ENCODE measurements around the gene MYO1G. TPM values are rescaled to one million over a fixed set of nuclear protein-coding genes. Genes with fewer than 3 reads are reported as not detected.

MYO1G gene
- total RNA-seq, 1 experiment from 2014 or later: 0.57 TPM

DNA sequence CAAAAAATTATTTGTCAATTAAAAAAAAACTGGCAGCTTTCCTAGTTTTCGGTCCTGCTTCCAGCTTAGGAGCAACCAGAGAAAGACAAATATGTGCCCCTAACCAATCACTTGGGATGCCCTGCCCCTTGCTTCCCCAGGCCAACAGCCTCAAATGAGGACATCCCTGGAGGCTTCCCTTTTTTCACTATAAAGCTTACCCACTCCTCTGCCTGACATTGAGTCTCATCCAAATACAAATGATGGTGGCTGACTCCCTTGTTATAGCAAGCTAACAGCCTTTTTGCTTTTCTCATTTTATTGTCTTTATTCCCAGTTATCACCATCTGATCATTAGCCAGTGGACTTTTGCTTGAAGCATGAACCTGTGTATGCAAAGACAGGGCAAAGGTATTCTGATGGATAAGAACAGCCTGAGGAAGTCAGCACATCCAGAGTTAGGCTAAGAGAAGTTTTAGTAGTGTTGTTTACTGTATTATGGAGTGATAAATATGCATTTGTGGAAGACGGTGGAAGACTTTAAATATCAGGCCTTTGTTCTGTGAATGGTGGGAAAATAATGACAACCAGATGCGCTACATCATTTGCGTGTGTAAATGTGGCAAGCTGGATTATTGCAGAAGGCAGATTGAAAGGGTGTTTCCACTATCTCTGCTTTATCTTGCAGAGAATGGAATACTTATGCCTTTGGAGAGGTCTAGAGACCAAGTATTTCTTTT lies 19.5 kb upstream of the MYO1G start:
- no peaks in the 10 kb centered on the region for H3K27me3 ChIP-seq (ENCODE audit: insufficient read depth, low read length)
- H3K23me2 ChIP-seq (ENCODE audit: insufficient read length, low read depth, low read length, poor library complexity, severe bottlenecking): peaks cover 4% of the 10 kb centered on the region
- H3K56ac ChIP-seq (ENCODE audit: insufficient read length, low read depth, low read length): no peak overlapping the region
- no peak overlapping the region for H4K91ac ChIP-seq (ENCODE audit: insufficient read length, low read depth, low read length)
- H3K14ac ChIP-seq (ENCODE audit: insufficient read depth, low read length): no peak overlapping the region
- H3K4me2 ChIP-seq (ENCODE audit: insufficient read depth, insufficient read length, low read length): no peak overlapping the region
- H2BK12ac ChIP-seq (ENCODE audit: insufficient read length, low read depth, low read length): no peak overlapping the region
- no peak overlapping the region for H3K18ac ChIP-seq (ENCODE audit: insufficient read length, low read depth, low read length)
- no peak overlapping the region for H4K8ac ChIP-seq (replicated peaks; ENCODE audit: insufficient read length, low read depth, low read length)
- H4K20me1 ChIP-seq (ENCODE audit: control insufficient read depth, insufficient read depth, insufficient read length): no peaks in the 10 kb centered on the region
- no peak overlapping the region for H3K23ac ChIP-seq (ENCODE audit: insufficient read length, low read depth, low read length)
- Mint-ChIP-seq H3K36me3 (ENCODE audit: insufficient read depth in 1 of 3, low read depth in 3 of 3) (no peaks in the 10 kb centered on the region; a peak in 1 of 7 replicates), H3K27me3 (ENCODE audit: low read depth) (no peaks in the 10 kb centered on the region), H3K9me3 (no peaks in the 10 kb centered on the region), H3K27ac (no peak overlapping the region), H3K4me1 (peaks cover 12 to 14% of the 10 kb centered on the region in 2 experiments), H3K4me3 (peak overlapping the region; percentile 94 to 97)
- no peak for DNase-seq
- H3K9ac ChIP-seq (ENCODE audit: extremely low read depth, insufficient read length, low read length): no peak overlapping the region
- no peak overlapping the region for H2BK15ac ChIP-seq (ENCODE audit: low read depth, low read length)
- no CpG with 5 or more reads among the region's 4 CpGs for WGBS (ENCODE audit: extremely low coverage, insufficient read length, low lambda C conversion rate)
- H3K79me1 ChIP-seq (ENCODE audit: insufficient read depth, low read depth, low read length, poor library complexity, severe bottlenecking): no peaks in the 10 kb centered on the region
- no peak overlapping the region for H2BK5ac ChIP-seq (ENCODE audit: insufficient read length, low read length)
- no peaks in the 10 kb centered on the region; the same call in 1 of the 2 replicates for H3K4me1 ChIP-seq (ENCODE audit: insufficient read depth, low read length)
- H2AK5ac ChIP-seq (ENCODE audit: insufficient read length, low read length): no peak overlapping the region
- no peak overlapping the region for H2BK20ac ChIP-seq (ENCODE audit: low read depth, low read length, poor library complexity, severe bottlenecking)
- H2BK120ac ChIP-seq (ENCODE audit: low read depth, low read length, poor library complexity, severe bottlenecking): no peak overlapping the region
- H2AFZ ChIP-seq (ENCODE audit: low read length): no peak overlapping the region
- H3T11ph ChIP-seq (ENCODE audit: low read length): no peak overlapping the region
- H3K27ac ChIP-seq (ENCODE audit: insufficient read length, low read depth, low read length): no peak overlapping the region
- H4K5ac ChIP-seq (ENCODE audit: insufficient read length, low read depth, low read length): no peak overlapping the region
- H3K4ac ChIP-seq (ENCODE audit: low read depth, low read length): no peak overlapping the region
- no peaks in the 10 kb centered on the region for H3K9me3 ChIP-seq (ENCODE audit: control insufficient read depth, low read depth, low read length)
- no peak for TF ChIP-seq CTCF (conservative IDR thresholded peaks at IDR 0.05)
- H3K79me2 ChIP-seq (ENCODE audit: insufficient read depth, low read length): peaks cover 2% of the 10 kb centered on the region; the same call in 1 of the 2 replicates

All from H9 (cell line).